GM18502 (cell line): ENCODE measurements around the gene DAB2.

Experiments used
- ATAC-seq: cut with Tn5 transposase; IDR thresholded peaks from one replicate; pipeline ENCODE4 v1.9.1; 2021; ENCODE audit warnings: mild to moderate bottlenecking; ENCODE audit not compliant: unreplicated experiment, poor library complexity

Gene DAB2

DNA sequence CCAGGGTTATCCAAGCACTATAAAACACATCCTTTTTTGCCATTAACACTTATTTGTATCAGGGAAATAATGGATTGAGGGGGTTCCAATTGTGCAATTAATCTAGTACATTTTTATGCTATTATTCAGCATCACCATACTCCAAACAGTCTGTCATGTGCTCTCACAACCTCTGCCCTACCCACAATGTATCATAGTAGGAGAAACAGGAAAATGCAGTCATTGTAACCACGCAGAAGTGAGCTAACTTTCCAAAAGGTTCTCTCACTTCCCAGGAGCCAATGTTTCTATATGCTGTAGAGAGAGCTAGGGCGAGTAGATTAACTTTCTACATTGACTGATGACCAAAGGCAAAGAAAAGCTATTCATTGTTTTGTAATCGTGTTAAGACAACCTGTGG lies 29.8 kb downstream of the DAB2 start:
- no peak for ATAC-seq

DNA sequence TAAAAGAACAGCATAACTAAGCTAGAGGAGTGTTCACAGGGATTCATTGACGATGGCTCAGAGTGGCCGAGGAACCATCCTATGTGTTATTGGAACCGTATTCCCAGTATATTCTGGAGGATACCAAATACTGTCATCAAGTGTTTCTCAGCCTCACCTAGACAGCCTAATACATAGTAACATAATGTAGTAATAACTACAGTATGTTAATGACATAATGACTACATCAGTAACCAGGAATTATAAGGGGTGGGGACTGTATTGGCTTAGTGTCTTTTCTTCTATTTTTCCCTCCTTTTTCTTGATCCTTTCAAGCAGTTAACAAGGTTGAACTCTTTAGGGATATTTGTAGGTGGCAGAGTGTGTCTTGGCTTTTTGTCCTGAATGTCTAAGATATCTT lies 33.8 kb downstream of the DAB2 start:
- no peak for ATAC-seq

DNA sequence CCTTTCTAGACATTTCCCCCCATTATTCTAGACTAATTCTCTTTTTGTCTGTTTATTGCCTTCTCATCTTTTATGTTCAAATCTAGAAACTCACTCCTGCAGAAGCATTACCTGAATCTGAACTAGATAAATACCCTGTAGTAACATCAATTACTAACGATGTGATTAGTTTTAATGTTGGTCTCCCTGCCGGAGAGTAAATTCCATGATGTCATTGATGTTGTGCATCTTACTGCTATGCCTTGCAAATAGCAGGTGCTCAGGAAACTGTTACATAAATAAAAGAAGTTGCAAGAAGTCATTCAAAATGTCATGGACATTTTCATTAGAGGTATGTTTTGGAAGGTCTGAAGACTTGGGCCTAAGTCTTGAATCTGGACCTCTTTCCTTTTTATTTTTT lies 37.5 kb downstream of the DAB2 start:
- ATAC-seq = no peak

DNA sequence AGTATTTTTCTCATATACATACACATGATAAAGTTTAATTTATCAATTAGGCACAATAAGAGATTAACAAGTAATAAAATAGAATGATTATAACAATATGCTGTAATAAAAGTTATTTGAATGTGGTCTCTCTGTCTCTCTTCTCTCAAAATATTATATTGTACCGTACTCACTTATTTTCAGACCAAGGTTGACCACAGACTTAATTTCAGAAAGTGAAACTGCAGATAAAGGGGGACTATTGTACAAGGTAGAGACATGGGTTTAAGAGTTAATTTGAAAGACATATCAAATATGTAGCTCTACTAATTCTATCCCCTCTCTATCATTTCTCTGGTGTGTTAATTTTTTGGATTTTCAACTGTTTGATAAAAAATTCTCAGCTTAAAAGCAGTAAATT lies 40.5 kb downstream of the DAB2 start:
- no peak for ATAC-seq

GRCh38 chr5:39381376-39381775 lies 43.4 kb downstream of the DAB2 start:
- no peak for ATAC-seq

DNA sequence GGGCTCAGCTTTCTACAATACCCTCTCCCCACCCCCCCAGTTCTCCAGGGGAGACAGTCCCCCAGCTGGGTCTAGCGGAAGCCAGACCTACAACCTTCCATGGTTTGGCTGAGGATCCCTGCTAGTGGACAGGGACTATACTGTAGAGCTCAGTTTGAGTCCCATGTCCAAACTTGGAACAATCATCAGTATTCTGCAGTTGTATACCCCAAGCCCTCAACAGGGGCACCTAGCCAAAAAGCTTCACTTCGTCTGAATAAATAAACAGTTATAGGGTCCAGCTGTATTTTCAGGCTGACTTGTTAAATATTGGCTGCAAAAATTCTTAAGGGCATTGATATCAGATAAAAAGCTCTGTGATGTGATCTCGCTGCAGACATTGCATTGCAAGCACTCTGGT lies 45.1 kb downstream of the DAB2 start:
- ATAC-seq = no peak

GRCh38 chr5:39377613-39378012 lies 47.2 kb downstream of the DAB2 start:
- no peak for ATAC-seq

DNA sequence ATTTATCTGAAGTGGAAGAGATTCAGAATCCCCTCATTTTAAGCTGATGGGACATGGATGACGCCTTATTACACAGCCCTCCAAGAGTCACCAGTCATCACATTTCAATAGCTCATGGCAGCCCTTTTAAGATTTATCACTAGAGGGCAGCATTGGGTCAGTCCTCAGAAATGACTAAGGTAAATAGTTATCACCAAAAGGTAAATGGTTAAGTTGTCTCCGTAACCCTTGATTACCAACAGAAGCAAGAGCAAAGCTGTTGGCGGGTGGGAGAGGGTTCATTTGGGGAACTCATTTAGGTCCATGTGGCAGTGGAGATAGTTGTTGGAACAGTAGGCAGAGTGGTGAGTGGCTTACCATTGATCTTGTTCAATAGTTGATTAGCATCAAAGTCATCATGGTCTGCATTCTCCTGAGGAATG lies 48.5 kb downstream of the DAB2 start:
- peak; percentile 87 for ATAC-seq

- ATAC-seq = no peak
Measured at GRCh38 chr5:39373791-39374190, 51.0 kb downstream of the DAB2 start.

GRCh38 chr5:39371367-39371635 lies 53.5 kb downstream of the DAB2 start:
- no peak for ATAC-seq

DNA sequence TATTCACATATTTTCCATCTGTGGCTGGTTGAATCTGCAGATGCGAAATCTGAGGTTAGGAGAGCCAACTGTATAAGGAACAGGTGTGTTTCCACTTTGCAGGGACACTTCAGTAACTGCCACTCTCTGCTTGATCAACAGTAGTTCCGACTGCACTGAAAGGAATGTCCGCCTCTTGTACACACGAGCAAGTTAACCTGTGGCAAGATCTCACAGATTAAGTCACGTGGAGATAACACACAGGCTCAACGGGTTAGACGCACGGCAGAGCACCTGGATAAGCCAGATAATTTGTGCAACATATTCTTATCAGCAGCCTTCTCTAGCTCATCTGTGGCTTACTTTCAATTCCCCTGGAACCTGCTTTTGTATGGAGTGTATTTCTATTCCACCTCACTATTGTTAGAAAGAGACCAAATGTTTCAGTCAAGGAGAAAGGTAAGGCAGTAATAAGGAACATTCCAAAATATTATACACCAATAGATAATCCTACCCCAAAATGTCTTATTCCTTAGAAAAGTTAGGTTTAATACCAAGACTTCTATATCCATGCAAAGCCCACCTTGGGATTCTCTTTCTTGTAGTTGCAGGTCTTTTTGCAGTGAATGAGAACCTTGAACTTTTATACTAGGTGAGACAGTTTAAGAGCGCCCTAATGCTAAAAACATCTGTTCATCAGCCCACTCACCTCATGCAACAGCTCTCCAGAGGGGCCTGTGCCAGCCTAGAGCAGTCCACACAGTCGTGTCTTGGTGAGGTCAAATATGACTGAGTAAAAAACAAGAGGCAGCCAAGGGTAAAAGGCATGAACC lies 54.0 kb downstream of the DAB2 start:
- ATAC-seq = no peak

DNA sequence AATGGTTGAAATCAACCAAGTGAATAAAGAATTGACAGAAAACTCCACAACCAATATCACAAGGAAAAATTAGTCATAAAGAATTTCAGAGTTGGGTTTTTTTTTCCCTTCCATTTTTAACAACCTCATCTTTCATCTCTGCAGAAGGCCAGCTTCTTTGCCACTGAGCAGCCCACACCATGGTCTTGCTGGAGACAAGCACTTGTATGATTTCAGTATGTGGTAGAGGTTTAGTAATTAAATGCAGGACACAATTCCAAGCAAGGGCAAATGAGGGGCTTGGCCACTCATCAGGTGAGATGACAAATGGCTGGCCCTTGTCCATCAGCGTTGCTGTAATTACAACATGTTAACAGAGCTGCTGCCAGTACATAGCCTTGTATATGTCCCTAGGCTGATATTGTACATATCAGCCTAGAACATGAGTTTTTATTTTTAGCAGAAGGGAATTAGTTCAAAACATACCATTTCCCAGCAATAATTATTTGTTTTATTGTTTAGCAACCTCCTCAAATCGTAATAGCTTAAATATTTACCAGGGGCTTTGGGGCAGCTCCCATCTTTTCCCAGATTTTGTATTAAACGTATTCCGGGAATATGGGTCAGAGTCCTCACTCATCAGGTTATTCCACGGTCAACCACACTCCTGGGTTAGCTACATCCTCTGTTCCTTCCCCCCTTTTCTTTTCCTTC lies 55.5 kb downstream of the DAB2 start:
- no peak for ATAC-seq

GRCh38 chr5:39368116-39368515 lies 56.7 kb downstream of the DAB2 start:
- no peak for ATAC-seq

- ATAC-seq = no peak
Measured at GRCh38 chr5:39367711-39368110, 57.1 kb downstream of the DAB2 start.

GRCh38 chr5:39364367-39364766 lies 60.4 kb downstream of the DAB2 start, which contains the start of gene C9:
TSS of gene C9 (minus strand) at chr5:39364495. CDS start at chr5:39364464, 31 bp downstream.
- no peak for ATAC-seq

DNA sequence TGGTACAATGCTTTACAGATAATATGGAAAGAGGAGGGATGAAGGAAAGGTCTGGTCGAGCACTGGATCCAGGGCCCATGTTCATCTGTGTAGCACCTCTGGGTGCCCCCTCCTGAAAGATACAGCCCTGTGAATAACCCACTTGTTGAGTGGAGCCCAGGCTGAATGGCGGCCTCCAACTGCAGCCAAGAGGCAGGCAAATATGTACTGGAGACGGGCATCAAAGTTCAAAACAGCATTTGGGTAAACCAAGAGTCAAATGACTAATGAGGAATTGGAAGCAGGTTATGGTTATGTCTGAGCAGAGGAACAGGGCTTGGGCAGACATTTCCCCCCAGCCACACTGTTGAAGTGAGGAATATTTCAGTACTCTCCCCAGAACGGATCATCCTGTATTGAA lies 61.6 kb downstream of the DAB2 start:
- ATAC-seq = no peak

DNA sequence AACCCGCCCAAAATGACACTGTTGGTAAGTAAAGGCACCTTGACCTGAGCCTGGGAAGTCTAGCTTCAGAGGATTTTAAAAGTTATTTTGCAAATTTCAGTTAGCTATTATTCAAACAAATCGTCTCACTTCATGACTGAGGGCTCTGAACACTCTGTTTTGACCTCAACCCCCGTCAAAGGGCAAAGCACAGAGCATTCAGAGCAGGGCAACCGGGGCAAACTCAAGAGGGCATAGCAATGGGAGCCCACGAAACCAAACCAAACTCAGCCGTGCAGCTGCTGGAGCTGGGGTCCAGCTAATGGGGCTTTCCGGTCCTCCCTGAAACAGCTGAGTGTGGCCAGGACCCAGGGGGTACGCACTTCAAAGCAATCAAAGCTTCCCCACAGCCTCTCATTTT lies 62.1 kb downstream of the DAB2 start:
- no peak for ATAC-seq

DNA sequence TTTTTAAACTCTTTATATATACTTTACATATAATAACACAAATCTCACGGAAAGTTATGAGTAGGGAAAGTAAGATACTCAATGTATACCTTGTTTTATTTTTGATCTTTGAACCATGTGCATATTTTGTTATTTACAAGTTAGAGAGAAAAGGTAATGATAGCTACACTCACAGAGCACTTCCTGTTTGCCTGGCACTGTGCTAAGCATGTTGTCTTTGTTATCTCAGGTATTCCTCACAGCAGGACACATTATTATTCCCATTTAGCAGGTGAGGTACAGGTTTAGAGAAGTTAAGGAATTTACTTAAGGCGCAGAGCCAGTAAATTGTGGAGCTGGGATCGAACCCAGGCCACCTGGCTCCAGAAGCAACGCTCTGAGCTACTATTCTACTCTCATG lies 63.5 kb downstream of the DAB2 start:
- ATAC-seq = no peak

- ATAC-seq = no peak
Measured at GRCh38 chr5:39360471-39361111, 64.2 kb downstream of the DAB2 start.

DNA sequence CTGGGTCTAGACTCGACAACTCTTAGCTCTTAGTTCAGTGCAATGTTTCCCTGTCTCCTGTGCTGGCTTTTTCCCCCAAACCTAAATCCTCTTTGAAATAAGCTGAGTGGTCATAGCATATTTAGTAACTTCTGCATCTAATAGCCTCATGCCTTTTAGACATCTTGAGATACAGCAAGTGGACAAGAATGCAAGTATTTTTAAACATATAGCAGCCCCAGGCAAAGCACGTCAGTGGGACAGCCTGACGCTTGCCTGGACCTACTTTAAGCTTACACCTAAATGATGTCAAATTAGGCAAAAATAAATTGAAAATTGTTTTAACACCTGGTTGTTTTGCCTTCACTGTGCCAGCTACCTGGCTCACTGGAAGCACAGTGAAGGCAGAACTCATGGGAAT lies 68.5 kb downstream of the DAB2 start:
- ATAC-seq = no peak

DNA sequence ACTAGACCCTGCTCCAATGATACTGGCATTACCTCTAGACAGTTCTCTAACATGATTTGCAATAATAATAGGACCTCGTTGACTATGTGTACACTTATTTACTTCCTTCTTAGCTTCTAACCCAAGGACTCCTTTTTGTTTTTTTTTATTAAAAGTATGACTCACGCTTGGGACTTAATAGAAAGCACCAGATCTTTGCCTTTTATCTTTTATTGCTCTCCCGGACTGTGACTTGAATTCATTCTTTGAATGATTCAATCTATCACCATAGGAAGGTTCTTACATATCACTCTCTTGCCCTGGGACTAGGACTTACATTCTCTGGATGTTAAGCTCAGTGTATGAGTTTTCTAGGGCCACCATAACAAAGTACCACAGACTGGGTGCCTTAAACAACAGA lies 69.5 kb downstream of the DAB2 start:
- ATAC-seq = no peak
